Activated B cell treated with CpG ODN at 0.5 μM for 24 hours (primary cell): Measurements from ENCODE around the gene TBC1D16. TPM values are rescaled to one million over a fixed set of nuclear protein-coding genes. Genes with fewer than 3 reads are reported as not detected.
"Not testable (repeated sequence)": the region's sequence is repeated elsewhere in the genome, so short reads cannot be mapped to it uniquely, and the experiment has no call there.

Source experiments
- ATAC-seq: fragments of 200-7000 bp; cut with Tn5 transposase; one replicate; pipeline ENCODE4 v1.10.0; 2021; ENCODE audit warnings: low read depth, mild to moderate bottlenecking, moderate library complexity
- CTCF ChIA-PET: fragments of 350-600 bp; sonication (Branson Sonifier 250); formaldehyde crosslinking; loops from one replicate; lab custom pipeline; 2021; ENCODE audit warnings: antibody characterized with exemption; lab: Charles Lee
- POLR2A ChIA-PET: fragments of 350-600 bp; sonication (Branson Sonifier 250); formaldehyde crosslinking; loops from one replicate; lab custom pipeline; 2021; ENCODE audit warnings: antibody characterized with exemption; lab: Charles Lee
- DNase-seq: peaks from one replicate; pipeline ENCODE4 v3.0.0; 2022
- H3K27ac Mint-ChIP-seq: one replicate; pipeline ENCODE4 v1.8.0; 2020; ENCODE audit warnings: mixed read lengths
- H3K27me3 Mint-ChIP-seq: one replicate; pipeline ENCODE4 v1.8.0; 2021; ENCODE audit warnings: mixed read lengths
- H3K36me3 Mint-ChIP-seq: one replicate; pipeline ENCODE4 v1.8.0; 2021; ENCODE audit warnings: low read depth, mixed read lengths
- H3K4me1 Mint-ChIP-seq: one replicate; pipeline ENCODE4 v1.8.0; 2021; ENCODE audit warnings: mixed read lengths
- H3K4me3 Mint-ChIP-seq: one replicate; pipeline ENCODE4 v1.8.0; 2020; ENCODE audit warnings: mild to moderate bottlenecking, mixed read lengths
- H3K9me3 Mint-ChIP-seq: one replicate; pipeline ENCODE4 v1.8.0; 2020; ENCODE audit warnings: mixed read lengths
- intact Hi-C: fragments of 100-400 bp; cut with micrococcal nuclease; formaldehyde crosslinking; loops from one replicate; pipeline ENCODE4 v1.15.1; 2024
- total RNA-seq: library from RNA; stranded (reverse); gene quantifications from 2 replicates; pipeline ENCODE4 v1.2.3, GENCODE V29; 2022
- TF ChIP-seq, protein P1 (sequence below): fragments of 200-600 bp; IDR thresholded peaks from one replicate; pipeline ENCODE4 v1.8.0; 2022; ENCODE audit warnings: antibody characterized with exemption, mild to moderate bottlenecking

TBC1D16 gene
- total RNA-seq, 1 donor from 2014 or later: 2.6 TPM

DNA sequence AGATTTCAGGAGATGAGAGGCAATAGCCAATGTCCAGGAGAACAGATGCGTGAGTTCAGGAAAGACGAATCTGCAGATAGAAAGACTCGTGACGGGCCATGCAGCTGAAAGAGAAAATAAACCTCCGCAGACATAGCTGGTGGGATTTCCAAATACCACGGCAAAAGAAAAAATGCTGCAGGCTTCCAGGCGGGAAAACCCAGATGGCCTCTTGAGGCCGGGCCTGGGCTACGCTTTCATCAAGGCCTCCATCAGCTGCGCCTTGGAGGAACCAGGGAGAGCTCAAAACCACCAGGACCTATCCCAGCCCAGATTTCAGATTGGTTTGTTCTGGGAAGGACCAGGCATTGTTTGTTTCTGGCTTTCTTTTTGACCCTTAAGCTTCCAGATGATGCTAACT is 17.4 kb upstream of the TBC1D16 start:
- TF ChIP-seq, protein P1, sequence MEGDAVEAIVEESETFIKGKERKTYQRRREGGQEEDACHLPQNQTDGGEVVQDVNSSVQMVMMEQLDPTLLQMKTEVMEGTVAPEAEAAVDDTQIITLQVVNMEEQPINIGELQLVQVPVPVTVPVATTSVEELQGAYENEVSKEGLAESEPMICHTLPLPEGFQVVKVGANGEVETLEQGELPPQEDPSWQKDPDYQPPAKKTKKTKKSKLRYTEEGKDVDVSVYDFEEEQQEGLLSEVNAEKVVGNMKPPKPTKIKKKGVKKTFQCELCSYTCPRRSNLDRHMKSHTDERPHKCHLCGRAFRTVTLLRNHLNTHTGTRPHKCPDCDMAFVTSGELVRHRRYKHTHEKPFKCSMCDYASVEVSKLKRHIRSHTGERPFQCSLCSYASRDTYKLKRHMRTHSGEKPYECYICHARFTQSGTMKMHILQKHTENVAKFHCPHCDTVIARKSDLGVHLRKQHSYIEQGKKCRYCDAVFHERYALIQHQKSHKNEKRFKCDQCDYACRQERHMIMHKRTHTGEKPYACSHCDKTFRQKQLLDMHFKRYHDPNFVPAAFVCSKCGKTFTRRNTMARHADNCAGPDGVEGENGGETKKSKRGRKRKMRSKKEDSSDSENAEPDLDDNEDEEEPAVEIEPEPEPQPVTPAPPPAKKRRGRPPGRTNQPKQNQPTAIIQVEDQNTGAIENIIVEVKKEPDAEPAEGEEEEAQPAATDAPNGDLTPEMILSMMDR: no peak
- ChIA-PET CTCF (no interaction called here), POLR2A (no interaction called here)
- Mint-ChIP-seq H3K27ac (no peak overlapping the region), H3K4me1 (no peaks in the 10 kb centered on the region), H3K27me3 (peaks cover 2% of the 10 kb centered on the region), H3K9me3 (no peaks in the 10 kb centered on the region), H3K4me3 (no peak overlapping the region), H3K36me3 (no peaks in the 10 kb centered on the region)
- intact Hi-C loops: no loop called here
- ATAC-seq (no peak), DNase-seq (no peak)

DNA sequence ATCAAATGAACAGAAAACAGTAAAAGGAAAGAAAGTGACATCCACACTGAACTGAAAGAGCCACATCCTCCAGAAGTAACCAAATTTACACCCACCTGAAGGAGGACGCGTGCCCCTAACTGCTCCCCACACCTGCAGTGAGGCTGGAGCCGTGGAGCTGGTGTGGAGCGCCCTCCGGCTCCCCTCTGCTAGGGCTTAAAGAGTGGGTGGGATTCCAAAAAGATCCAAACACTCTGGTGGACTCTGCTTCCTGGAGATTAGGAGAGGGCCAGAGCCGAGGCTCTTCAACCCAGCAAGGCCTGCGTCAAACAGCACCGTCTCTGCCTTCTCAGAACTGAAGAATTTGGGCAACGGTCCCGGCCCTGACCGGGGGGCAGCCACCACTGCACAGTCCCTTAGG is 16.0 kb upstream of the TBC1D16 start:
- DNase-seq (no peak), ATAC-seq (no peak)
- Mint-ChIP-seq H3K4me1 (no peaks in the 10 kb centered on the region), H3K27me3 (peaks cover 2% of the 10 kb centered on the region), H3K36me3 (no peaks in the 10 kb centered on the region), H3K4me3 (no peak overlapping the region), H3K9me3 (no peaks in the 10 kb centered on the region), H3K27ac (no peak overlapping the region)
- POLR2A ChIA-PET: no interaction called here
- TF ChIP-seq, protein P1: no peak
- CTCF ChIA-PET: no interaction called here
- intact Hi-C loops: no loop called here

DNA sequence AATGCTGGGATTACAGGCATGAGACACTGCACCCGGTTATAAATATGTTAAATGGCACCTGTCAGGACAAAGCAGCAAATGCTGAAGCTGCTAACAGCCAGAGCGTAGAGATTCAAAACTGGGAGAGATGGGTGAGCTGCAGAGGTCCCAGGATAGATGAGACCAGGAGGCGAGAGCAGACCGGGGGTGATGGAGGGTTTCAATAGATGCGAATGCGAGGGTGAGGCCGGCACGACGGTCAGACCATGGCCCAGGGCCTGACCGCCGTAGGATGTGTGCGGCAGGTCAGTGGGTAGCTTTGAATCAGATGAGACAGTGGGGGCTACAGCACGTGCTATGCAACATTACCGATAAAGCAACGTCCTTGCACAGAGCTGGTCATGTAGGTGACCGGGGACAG is 15.0 kb upstream of the TBC1D16 start:
- DNase-seq: no peak
- Mint-ChIP-seq H3K4me3 (no peak overlapping the region), H3K9me3 (no peaks in the 10 kb centered on the region), H3K27ac (no peak overlapping the region), H3K27me3 (peaks cover 2% of the 10 kb centered on the region), H3K36me3 (no peaks in the 10 kb centered on the region), H3K4me1 (no peaks in the 10 kb centered on the region)
- ChIA-PET CTCF (no interaction called here), POLR2A (no interaction called here)
- ATAC-seq: no peak
- TF ChIP-seq, protein P1: no peak
- intact Hi-C loops: no loop called here

DNA sequence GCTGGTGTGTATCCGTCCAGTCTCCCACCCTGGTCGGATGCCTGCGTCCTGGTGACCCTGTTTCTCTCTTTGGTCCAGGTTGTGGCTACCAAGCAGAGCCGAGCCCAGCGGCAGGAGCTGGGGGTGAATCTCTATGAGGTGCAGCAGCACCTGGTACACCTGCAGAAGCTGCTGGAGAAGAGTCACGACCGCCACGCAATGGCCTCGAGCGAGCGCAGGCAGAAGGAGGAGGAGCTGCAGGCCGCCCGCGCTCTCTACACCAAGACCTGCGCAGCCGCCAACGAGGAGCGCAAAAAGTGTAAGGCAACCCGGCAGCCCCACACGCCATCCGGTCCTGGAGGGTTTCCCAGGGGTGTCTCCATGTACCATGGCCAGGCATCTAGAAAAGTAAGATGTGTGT is 14.3 kb upstream of the TBC1D16 start:
- no peak for DNase-seq
- intact Hi-C loops: no loop called here
- Mint-ChIP-seq H3K27ac (no peak overlapping the region), H3K4me3 (no peak overlapping the region), H3K9me3 (no peaks in the 10 kb centered on the region), H3K36me3 (no peaks in the 10 kb centered on the region), H3K27me3 (peaks cover 2% of the 10 kb centered on the region), H3K4me1 (no peaks in the 10 kb centered on the region)
- ChIA-PET POLR2A (no interaction called here), CTCF (no interaction called here)
- TF ChIP-seq, protein P1: no peak
- ATAC-seq: no peak

DNA sequence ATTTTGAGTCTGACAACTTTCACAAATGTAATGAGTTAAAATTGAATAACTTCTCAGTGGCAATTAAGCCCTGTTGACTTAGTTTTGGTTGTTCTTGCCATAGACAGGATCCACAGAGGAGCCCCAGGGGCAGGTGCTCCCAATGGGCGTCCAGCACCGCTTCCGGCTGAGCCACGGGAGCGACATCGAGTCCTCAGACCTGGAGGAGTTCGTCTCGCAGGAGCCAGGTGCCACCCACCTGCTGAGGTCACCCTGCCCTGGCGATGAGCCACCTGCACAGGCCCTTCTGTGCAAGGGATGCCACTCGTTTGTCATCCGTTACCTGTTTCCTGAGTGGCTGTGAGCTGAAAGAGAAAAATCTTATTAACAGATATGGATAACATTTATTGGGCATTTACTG is 11.5 kb upstream of the TBC1D16 start:
- CTCF ChIA-PET: no interaction called here
- H3K4me1 Mint-ChIP-seq: no peaks in the 10 kb centered on the region
- intact Hi-C loops: no loop called here
- ATAC-seq: no peak
- no peaks in the 10 kb centered on the region for H3K27me3 Mint-ChIP-seq
- POLR2A ChIA-PET: no interaction called here
- no peak overlapping the region for H3K27ac Mint-ChIP-seq
- no peaks in the 10 kb centered on the region for H3K36me3 Mint-ChIP-seq
- TF ChIP-seq, protein P1: no peak
- H3K4me3 Mint-ChIP-seq: no peak overlapping the region
- H3K9me3 Mint-ChIP-seq: no peaks in the 10 kb centered on the region
- DNase-seq: no peak

DNA sequence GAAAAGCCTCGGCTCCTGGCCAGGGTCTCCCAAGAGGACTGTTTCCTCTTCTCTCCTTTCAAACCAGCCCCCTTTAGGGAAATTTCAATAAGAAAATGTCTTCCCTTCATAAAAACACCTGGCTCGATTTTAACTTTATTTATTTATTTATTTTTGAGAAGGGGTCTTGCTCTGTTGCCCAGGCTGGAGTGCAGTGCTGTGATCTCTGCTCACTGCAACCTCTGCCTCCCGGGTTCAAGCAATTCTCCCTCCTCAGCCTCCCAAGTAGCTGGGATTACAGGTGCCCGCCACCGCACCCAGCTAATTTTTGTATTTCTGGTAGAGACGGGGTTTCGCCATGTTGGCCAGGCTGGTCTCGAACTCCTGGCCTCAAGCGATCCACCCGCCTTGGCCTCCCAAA is 11.0 kb upstream of the TBC1D16 start:
- intact Hi-C loops, H3K36me3 Mint-ChIP-seq, CTCF ChIA-PET, ATAC-seq, H3K4me3 Mint-ChIP-seq, H3K27ac Mint-ChIP-seq, H3K4me1 Mint-ChIP-seq, POLR2A ChIA-PET, H3K9me3 Mint-ChIP-seq, H3K27me3 Mint-ChIP-seq, DNase-seq: not testable (repeated sequence)
